Renal cortical epithelial cell (primary cell): Measurements from ENCODE around the gene CSGALNACT2. TPM values are rescaled to one million over a fixed set of nuclear protein-coding genes. Genes with fewer than 3 reads are reported as not detected.
"Not testable (repeated sequence)": the region's sequence is repeated elsewhere in the genome, so short reads cannot be mapped to it uniquely, and the experiment has no call there.

Experiments
- DNase-seq: peaks from one replicate; pipeline ENCODE4 v3.0.0-alpha.2; 2011; ENCODE audit warnings: low read depth
- total RNA-seq: library from RNA; depleted of rRNA; stranded (reverse); fragments of >200 nt; gene quantifications from 2 replicates; pipeline ENCODE4 v1.2.3, GENCODE V29; 2014

CSGALNACT2 gene
- total RNA-seq, 1 donor from 2014 or later, result 18.1 TPM

DNA sequence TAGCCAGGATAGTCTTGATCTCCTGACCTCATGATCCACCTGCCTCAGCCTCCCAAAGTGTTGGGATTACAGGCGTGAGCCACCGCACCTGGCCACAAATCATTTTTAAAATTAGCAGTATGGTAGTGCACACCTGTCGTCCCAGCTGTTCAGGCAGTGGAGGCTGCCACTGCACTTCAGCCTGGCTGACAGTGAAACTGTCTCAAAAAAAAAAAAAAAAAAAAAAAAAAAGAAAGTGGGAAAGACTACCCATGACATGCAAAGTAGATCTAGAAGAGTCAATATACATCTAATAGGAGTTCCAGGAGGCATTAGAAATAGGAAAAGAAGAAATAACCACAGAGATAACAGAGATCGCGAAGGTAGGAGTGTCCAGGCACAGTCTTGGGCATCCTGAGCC is 3.2 kb downstream of the CSGALNACT2 start:
- no peak for DNase-seq

- no peak for DNase-seq
Measured at GRCh38 chr10:43145311-43145710, 7.1 kb downstream of the CSGALNACT2 start.

DNA sequence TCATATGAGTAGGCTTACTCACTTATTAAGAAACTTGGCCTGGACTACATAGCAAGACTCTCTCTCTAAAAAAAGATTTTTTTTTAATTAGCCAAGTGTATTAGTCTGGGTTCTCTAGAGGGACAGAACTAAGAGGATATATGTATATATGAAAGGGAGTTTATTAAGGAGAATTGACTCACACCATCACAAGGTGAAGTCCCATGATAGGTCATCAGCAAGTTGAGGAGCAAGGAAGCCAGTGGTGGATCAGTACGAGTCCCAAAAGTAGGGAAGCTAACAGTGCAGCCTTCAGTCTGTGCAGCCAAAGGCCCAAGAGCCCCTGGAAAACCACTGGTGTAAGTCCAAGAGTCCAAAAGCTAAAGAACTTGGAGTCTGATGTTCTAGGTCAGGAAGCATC is 7.7 kb downstream of the CSGALNACT2 start:
- DNase-seq, result not testable (repeated sequence)

GRCh38 chr10:43151371-43151770 is 13.1 kb downstream of the CSGALNACT2 start:
- no peak for DNase-seq

- no peak for DNase-seq
Measured at GRCh38 chr10:43153901-43154300, 15.7 kb downstream of the CSGALNACT2 start.

DNA sequence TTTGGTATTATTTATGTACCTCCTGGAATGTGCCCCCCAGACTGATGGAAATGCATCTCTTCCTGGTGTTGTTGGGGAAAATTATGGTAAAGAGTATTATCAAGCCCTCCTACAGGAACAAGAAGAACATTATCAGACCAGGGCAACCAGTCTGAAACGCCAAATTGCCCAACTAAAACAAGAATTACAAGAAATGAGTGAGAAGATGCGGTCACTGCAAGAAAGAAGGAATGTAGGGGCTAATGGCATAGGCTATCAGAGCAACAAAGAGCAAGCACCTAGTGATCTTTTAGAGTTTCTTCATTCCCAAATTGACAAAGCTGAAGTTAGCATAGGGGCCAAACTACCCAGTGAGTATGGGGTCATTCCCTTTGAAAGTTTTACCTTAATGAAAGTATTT is 17.0 kb downstream of the CSGALNACT2 start:
- no peak for DNase-seq

DNA sequence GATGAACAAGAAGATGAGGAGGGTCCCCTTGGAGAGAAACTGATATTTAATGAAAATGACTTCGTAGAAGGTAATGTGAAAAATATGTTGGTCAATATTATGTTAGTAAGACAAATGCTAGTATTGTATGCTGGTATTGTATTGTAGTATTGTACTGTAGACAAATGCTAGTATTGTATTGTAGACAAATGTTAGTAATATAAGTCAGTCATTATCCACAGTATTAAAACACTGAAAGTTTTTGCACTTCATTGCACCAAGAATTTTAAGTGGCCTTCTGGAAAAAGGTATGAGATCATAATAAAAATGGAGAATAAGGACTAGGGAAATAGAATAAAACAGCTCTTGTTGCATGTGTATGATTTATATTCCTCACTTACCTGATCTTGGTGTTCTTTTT is 17.5 kb downstream of the CSGALNACT2 start:
- peak; percentile 32 for DNase-seq

GRCh38 chr10:43156590-43157341 is 18.5 kb downstream of the CSGALNACT2 start:
- DNase-seq, result no peak

DNA sequence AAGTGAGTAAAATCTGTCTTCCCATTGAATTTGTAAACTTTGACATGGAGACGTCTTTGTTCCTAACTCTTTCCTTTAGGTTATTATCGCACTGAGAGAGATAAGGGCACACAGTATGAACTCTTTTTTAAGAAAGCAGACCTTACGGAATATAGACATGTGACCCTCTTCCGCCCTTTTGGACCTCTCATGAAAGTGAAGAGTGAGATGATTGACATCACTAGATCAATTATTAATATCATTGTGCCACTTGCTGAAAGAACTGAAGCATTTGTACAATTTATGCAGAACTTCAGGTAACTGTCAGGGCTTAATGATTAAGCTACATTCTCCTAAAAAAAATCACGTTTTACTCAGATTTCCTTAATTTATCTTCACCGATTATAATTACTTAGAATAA is 20.4 kb downstream of the CSGALNACT2 start:
- DNase-seq, result no peak

DNA sequence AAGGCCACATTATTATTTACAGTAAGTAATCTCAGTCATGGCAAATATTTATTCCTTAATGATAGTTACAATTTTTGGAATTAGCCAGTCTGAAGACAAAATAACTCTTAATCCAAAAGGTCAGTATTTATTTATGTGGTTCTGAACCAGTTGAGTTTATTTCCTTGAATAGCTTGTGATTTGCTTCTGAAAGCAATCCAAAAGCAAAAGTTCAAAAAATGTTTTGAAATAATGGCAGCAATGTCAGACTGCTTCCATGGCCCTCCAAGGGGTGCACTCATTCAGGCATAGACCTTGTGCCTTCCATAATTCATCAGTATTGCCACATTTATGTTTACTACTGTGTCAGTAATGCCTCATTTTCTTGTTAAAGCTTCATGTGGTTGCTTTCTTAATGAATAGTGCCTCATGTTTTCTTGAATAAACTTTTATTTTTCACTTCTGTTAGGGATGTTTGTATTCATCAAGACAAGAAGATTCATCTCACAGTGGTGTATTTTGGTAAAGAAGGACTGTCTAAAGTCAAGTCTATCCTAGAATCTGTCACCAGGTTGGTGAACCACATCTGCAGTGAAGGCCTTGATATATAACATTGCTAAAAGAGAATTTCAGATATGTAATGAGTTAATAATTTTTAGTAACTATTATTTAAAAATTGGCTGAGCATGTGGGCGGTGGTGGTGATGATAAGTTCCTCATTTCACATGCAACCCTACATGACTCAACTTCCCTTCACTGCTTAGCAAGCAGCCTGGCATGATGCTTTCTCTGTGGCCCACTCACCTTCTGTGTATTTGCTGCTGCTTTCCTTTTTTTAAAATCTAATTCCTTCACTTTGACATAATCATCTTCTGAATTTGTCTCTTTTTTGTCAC is 22.0 kb downstream of the CSGALNACT2 start:
- DNase-seq, result peak; percentile 66

DNA sequence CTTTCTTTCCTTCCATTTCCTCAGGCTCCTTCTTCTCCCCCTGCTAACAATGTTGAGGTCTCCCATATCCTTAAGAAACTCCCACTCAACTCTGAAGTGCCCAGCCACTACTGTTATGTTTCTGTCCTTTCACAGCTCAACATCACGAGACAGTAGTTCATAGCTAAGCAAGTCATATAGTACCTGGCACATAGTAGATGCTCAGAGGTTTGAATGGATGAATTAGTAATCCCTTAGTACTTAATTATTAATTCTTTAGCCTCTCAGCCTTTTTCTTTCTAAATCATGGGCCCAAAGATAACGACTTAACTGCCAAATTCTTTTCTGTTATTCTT is 22.6 kb downstream of the CSGALNACT2 start:
- peak; percentile 77 for DNase-seq

GRCh38 chr10:43162604-43163003 is 24.4 kb downstream of the CSGALNACT2 start:
- no peak for DNase-seq

DNA sequence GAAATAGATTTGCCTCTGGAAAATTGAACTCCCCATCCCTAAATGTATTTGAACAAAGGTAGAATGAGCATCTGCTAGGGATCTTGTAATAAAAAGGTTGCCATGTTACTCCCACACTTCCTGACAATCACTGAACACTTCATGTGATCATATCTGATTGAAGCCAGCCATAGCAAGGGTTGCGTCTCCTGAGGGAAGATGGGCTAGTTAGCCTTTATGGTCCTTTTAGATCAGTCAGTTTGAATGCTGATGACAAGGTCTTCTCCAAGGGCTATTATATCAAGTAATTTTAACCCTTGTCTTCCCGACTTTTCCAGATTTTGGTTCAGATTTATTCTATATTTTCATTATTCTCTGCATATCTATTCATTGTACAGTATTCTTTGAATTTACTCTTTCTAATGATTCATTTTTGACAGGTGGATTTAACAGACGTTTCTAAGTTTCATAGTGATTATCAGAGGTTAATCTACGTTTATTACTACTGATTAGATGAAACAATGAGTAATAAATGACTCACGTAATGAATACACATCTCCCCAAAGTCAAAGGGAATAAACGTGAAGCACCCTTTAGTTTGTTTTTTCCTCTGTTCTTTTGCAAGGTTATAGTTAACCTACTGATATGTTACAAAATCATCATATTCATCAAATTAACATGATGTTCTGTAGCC is 28.1 kb downstream of the CSGALNACT2 start:
- no peak for DNase-seq

- no peak for DNase-seq
Measured at GRCh38 chr10:43166880-43167497, 28.7 kb downstream of the CSGALNACT2 start.

DNA sequence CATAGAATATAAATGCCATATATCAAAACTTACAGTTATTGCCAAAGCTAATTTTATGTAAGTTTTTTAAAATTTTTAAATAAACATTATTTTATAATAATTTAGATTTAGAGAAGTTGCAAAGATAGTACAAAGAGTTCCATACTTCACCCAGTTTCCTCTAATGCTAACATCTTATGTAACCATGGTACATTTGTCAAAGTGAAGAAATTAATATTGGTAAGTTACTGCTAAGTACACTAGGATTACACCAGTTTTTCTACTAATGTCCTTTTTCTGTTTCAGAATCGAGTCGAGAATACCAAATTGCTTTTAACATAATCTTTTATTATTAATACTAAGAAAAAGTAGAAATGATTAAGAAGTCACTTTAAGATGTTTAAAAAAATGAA is 29.2 kb downstream of the CSGALNACT2 start:
- no peak for DNase-seq

DNA sequence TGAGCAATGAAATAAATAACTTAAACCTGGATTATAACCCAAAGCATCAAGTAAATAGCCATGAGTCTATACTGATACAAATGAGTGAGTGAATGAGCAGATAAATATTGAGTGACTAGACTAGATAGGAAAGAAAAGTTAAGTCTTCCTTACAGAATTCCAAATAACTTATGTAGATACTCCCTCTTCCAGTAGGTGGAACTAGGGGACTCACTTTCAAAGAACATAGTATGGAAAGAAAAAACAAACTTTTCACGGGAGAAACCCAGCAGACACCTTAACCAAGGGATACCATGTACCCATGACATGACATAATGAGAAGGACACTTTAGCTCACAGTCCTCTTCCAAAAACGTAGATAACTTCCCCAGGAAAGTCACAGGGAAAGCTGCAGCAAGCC is 32.2 kb downstream of the CSGALNACT2 start:
- DNase-seq, result peak; percentile 48

- no peak for DNase-seq
Measured at GRCh38 chr10:43172645-43173044, 34.4 kb downstream of the CSGALNACT2 start.

DNA sequence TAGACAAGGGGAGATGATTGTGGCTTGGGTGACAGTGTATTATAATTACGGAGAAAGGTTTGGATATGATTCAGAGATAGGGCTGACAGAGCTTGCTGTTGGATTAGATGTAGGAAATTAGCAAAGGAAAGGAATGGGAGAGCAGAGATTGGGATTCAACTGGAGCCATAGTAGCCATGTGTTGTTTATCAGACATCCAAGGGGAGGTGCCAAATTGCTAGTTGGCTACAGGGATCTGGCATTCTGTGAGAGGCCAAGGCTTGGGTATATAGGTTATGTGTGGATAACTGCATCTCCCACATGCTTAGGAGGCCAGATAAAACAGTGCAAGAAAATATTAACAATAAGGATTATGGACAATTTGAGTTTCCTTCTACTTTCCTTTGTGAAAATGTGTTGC is 34.9 kb downstream of the CSGALNACT2 start:
- DNase-seq, result no peak

- no peak for DNase-seq
Measured at GRCh38 chr10:43174969-43175368, 36.7 kb downstream of the CSGALNACT2 start.

DNA sequence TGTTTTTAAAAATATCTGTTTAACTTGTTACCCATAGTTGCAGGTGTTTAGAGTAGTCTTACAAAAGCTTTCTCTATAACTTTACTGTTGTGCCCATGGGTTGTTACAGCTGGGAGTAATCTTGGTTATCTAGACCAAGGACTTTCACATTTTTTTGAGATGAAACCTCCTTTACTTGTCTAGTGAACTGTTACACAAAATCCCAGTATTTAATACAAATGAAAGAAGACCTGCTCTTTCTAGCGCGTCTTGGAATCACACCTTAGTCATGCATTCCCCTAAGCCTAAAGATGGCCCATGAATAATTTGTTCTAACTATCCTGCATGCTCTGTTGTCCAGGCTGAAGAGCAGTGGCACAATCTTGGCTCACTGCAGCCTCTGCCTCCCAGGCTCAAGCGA is 38.0 kb downstream of the CSGALNACT2 start:
- DNase-seq, result peak; percentile 63

DNA sequence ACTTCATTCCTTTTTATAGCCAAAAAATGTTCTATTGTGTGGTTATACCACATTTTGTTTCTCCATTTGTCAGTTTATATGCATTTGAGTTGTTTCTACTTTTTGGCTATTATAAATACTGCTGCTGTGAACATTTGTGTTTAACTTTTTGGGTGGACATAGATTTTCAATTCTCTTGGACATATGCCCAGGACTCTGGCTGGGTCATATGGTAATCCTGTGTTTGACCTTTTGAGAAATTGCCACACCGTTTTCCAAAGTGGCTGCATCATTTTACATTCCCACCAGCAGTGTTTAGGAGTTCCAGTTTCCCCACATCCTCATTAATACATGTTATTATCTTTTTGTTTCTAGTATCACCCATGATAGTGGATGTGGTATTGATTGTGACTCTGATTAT is 39.4 kb downstream of the CSGALNACT2 start:
- DNase-seq, result no peak

DNA sequence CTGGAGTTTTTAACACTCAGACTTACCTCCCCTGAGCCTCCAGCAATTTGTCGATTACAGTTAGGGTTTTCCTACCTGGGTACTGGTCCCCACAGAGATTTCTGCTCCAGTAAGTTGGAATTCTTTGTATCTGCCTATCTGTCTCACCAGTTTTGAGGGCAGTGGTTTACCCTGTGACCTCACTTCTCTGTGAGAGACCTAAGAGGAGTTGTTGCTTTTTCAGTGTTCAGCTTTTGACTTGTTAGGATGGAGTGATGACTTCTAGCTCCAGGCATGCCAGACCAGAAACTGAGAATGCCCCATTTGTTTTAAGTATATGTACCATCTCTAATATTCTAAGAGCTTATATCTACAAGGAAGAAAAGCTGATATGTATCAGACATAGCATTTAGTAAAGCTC is 42.9 kb downstream of the CSGALNACT2 start:
- peak; percentile 24 for DNase-seq
